ENCODE results near the gene FLT3.
A peak's percentile ranks its signal among the peaks of the same experiment; 100 is the strongest.

FLT3 gene

GRCh38 chr13:27963491-27963890 lies 136.9 kb downstream of the FLT3 start:
- no peak for FAIRE-seq

GRCh38 chr13:27962982-27963381 lies 137.4 kb downstream of the FLT3 start:
- no peak for FAIRE-seq
- no peak for DNase-seq (ENCODE audit: insufficient read length, low spot score)

More at GRCh38 chr13:27963491-27963890, 136.9 kb downstream of the FLT3 start:
- DNase-seq (ENCODE audit: insufficient read length, low spot score) = no peak

- no peak for DNase-seq (ENCODE audit: insufficient read length, low spot score)
- FAIRE-seq = no peak
These were observed 138.1 kb downstream of the FLT3 start for GRCh38 chr13:27962128-27962841.

GRCh38 chr13:27961227-27962085 lies 138.9 kb downstream of the FLT3 start:
- DNase-seq (ENCODE audit: insufficient read length, low spot score) = no peak

GRCh38 chr13:27960362-27961226 lies 139.8 kb downstream of the FLT3 start:
- DNase-seq (ENCODE audit: insufficient read length, low spot score) = no peak
- FAIRE-seq = no peak

More at GRCh38 chr13:27961227-27962085, 138.9 kb downstream of the FLT3 start:
- FAIRE-seq = no peak

- FAIRE-seq = no peak
- no peak for DNase-seq (ENCODE audit: insufficient read length, low spot score)
These were observed 140.4 kb downstream of the FLT3 start for GRCh38 chr13:27959976-27960361.

GRCh38 chr13:27956576-27957300 lies 143.6 kb downstream of the FLT3 start:
- FAIRE-seq (no peak), DNase-seq (ENCODE audit: insufficient read length, low spot score) (no peak)

- DNase-seq (ENCODE audit: insufficient read length, low spot score) (no peak), FAIRE-seq (no peak)
These were observed 145.3 kb downstream of the FLT3 start for GRCh38 chr13:27955014-27955591.

- FAIRE-seq (no peak), DNase-seq (ENCODE audit: insufficient read length, low spot score) (no peak)
These were observed 145.9 kb downstream of the FLT3 start for GRCh38 chr13:27954406-27954851.

GRCh38 chr13:27953676-27954405 lies 146.5 kb downstream of the FLT3 start:
- DNase-seq (ENCODE audit: insufficient read length, low spot score) (peak; percentile 59), FAIRE-seq (no peak)
